Glomerular endothelial cell (primary cell): ENCODE measurements around the gene GLYATL3. TPM values are rescaled to one million over a fixed set of nuclear protein-coding genes. Genes with fewer than 3 reads are reported as not detected.
A peak's percentile ranks its signal among the peaks of the same experiment; 100 is the strongest.

Source experiments
- DNase-seq: peaks from one replicate; pipeline ENCODE4 v3.0.0-alpha.2; 2011; ENCODE audit warnings: low read depth, low spot score; ENCODE audit errors: extremely low read depth
- total RNA-seq: library from RNA; depleted of rRNA; stranded (reverse); fragments of >200 nt; gene quantifications from 2 replicates; pipeline ENCODE4 v1.2.3, GENCODE V29; 2015

Gene GLYATL3
- total RNA-seq, 1 donor from 2014 or later, result not detected

GRCh38 chr6:49543087-49543858, 43.5 kb downstream of the GLYATL3 start:
- DNase-seq, result no peak

GRCh38 chr6:49546331-49546730, 46.6 kb downstream of the GLYATL3 start:
- no peak for DNase-seq

- DNase-seq, result no peak
Measured at GRCh38 chr6:49548613-49549304, 49.0 kb downstream of the GLYATL3 start.

- no peak for DNase-seq
Measured at GRCh38 chr6:49549691-49550491, 50.2 kb downstream of the GLYATL3 start.

GRCh38 chr6:49550492-49551077, 50.9 kb downstream of the GLYATL3 start, which contains the start of gene C6orf141:
C6orf141 (plus strand) TSS chr6:49550668; CDS start chr6:49550793, 125 bp downstream.
- DNase-seq, result no peak

GRCh38 chr6:49551078-49551865, 51.5 kb downstream of the GLYATL3 start:
- DNase-seq, result no peak

- DNase-seq, result no peak
Measured at GRCh38 chr6:49551866-49552129, 52.1 kb downstream of the GLYATL3 start.

GRCh38 chr6:49552596-49552995, 52.9 kb downstream of the GLYATL3 start:
- DNase-seq, result no peak

GRCh38 chr6:49553384-49553783, 53.7 kb downstream of the GLYATL3 start:
- no peak for DNase-seq

- no peak for DNase-seq
Measured at GRCh38 chr6:49555951-49556350, 56.2 kb downstream of the GLYATL3 start.

- peak; percentile 91 for DNase-seq
Measured at GRCh38 chr6:49556429-49556837, 56.7 kb downstream of the GLYATL3 start.

- no peak for DNase-seq
Measured at GRCh38 chr6:49557177-49557576, 57.5 kb downstream of the GLYATL3 start.

GRCh38 chr6:49558238-49558637, 58.5 kb downstream of the GLYATL3 start:
- DNase-seq, result no peak

- DNase-seq, result no peak
Measured at GRCh38 chr6:49563006-49563886, 63.5 kb downstream of the GLYATL3 start.

GRCh38 chr6:49564552-49564951, 64.8 kb downstream of the GLYATL3 start:
- DNase-seq, result no peak

GRCh38 chr6:49565261-49565660, 65.5 kb downstream of the GLYATL3 start:
- no peak for DNase-seq

GRCh38 chr6:49565855-49566254, 66.1 kb downstream of the GLYATL3 start:
- DNase-seq, result peak; percentile 91

- peak; percentile 60 for DNase-seq
Measured at GRCh38 chr6:49570474-49571079, 70.9 kb downstream of the GLYATL3 start.

- DNase-seq, result no peak
Measured at GRCh38 chr6:49576618-49577017, 76.9 kb downstream of the GLYATL3 start.
